GM19351 (cell line): ENCODE measurements around the gene AIF1.

Experiments used
- ATAC-seq: cut with Tn5 transposase; IDR thresholded peaks from one replicate; pipeline ENCODE4 v1.9.1; 2021; ENCODE audit warnings: mild to moderate bottlenecking, moderate library complexity; ENCODE audit not compliant: unreplicated experiment

AIF1 gene

DNA sequence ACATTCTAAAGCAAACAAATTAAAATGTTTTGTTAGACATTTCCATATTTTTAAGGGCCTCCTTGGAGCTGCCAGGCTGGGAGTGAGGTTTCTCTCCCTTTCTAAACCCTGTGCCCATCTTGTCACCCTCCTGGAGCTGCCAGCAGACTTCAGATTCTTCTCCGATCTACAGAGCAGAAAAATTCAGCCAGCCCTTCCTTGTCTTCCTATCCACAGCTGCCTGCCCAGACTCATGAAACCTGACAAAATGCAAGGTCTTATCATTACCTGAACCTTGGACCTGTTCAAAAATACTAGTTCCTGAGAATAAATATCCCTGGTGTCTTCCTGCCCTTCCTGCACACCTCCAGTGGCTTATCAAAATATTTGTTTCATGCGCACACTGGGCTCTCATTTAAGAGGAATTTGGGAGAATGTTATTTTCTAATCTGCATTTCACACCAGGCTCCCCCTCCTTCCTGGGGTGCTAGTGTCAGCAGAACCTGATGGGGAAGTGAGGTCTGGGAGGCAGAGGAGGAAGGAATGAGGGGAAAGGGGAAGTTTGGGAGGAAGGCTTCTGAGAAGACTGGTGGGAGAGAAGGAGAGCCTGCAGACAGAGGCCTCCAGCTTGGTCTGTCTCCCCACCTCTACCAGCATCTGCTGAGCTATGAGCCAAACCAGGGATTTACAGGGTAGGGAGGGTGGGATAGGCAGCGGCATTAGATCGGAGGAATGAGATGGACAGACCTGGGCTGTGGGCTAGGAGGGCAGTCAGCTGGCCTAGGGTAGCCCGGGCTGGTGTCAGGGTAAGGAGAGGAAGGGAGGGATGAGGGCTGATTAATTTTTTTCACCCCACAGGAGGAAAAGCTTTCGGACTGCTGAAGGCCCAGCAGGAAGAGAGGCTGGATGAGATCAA lies at the start of gene AIF1:
Gene AIF1 (plus strand): TSS at position 551 of the 895 bp plus-strand sequence. CDS start 96 bp downstream, at position 647.
- no peak for ATAC-seq

- ATAC-seq, result no peak
Observed at GRCh38 chr6:31567531-31568370, 47.3 kb upstream of the AIF1 start.

GRCh38 chr6:31568537-31568961 lies 46.5 kb upstream of the AIF1 start:
- peak; percentile 73 for ATAC-seq

- ATAC-seq, result no peak
Observed at GRCh38 chr6:31569861-31570536, 45.0 kb upstream of the AIF1 start.

DNA sequence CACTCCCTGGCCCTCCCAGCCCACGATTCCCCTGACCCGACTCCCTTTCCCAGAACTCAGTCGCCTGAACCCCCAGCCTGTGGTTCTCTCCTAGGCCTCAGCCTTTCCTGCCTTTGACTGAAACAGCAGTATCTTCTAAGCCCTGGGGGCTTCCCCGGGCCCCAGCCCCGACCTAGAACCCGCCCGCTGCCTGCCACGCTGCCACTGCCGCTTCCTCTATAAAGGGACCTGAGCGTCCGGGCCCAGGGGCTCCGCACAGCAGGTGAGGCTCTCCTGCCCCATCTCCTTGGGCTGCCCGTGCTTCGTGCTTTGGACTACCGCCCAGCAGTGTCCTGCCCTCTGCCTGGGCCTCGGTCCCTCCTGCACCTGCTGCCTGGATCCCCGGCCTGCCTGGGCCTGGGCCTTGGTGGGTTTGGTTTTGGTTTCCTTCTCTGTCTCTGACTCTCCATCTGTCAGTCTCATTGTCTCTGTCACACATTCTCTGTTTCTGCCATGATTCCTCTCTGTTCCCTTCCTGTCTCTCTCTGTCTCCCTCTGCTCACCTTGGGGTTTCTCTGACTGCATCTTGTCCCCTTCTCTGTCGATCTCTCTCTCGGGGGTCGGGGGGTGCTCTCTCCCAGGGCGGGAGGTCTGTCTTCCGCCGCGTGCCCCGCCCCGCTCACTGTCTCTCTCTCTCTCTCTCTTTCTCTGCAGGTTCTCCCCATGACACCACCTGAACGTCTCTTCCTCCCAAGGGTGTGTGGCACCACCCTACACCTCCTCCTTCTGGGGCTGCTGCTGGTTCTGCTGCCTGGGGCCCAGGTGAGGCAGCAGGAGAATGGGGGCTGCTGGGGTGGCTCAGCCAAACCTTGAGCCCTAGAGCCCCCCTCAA lies 42.8 kb upstream of the AIF1 start, which contains the start of gene LTA:
Gene LTA (plus strand): TSS at position 249 of the 871 bp plus-strand sequence. CDS start 454 bp downstream, at position 703.
- peak; percentile 39 for ATAC-seq

- ATAC-seq, result no peak
Observed at GRCh38 chr6:31573239-31574105, 41.6 kb upstream of the AIF1 start.

GRCh38 chr6:31574106-31575061 lies 40.6 kb upstream of the AIF1 start:
- no peak for ATAC-seq

DNA sequence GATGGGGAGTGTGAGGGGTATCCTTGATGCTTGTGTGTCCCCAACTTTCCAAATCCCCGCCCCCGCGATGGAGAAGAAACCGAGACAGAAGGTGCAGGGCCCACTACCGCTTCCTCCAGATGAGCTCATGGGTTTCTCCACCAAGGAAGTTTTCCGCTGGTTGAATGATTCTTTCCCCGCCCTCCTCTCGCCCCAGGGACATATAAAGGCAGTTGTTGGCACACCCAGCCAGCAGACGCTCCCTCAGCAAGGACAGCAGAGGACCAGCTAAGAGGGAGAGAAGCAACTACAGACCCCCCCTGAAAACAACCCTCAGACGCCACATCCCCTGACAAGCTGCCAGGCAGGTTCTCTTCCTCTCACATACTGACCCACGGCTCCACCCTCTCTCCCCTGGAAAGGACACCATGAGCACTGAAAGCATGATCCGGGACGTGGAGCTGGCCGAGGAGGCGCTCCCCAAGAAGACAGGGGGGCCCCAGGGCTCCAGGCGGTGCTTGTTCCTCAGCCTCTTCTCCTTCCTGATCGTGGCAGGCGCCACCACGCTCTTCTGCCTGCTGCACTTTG lies 39.6 kb upstream of the AIF1 start, which contains the start of gene TNF:
Gene TNF (plus strand): TSS at position 231 of the 567 bp plus-strand sequence. CDS start 177 bp downstream, at position 408.
- ATAC-seq, result no peak

- no peak for ATAC-seq
Observed at GRCh38 chr6:31575952-31576685, 38.9 kb upstream of the AIF1 start.

DNA sequence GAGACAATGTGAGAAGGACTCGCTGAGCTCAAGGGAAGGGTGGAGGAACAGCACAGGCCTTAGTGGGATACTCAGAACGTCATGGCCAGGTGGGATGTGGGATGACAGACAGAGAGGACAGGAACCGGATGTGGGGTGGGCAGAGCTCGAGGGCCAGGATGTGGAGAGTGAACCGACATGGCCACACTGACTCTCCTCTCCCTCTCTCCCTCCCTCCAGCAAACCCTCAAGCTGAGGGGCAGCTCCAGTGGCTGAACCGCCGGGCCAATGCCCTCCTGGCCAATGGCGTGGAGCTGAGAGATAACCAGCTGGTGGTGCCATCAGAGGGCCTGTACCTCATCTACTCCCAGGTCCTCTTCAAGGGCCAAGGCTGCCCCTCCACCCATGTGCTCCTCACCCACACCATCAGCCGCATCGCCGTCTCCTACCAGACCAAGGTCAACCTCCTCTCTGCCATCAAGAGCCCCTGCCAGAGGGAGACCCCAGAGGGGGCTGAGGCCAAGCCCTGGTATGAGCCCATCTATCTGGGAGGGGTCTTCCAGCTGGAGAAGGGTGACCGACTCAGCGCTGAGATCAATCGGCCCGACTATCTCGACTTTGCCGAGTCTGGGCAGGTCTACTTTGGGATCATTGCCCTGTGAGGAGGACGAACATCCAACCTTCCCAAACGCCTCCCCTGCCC lies 38.0 kb upstream of the AIF1 start:
- ATAC-seq, result no peak

DNA sequence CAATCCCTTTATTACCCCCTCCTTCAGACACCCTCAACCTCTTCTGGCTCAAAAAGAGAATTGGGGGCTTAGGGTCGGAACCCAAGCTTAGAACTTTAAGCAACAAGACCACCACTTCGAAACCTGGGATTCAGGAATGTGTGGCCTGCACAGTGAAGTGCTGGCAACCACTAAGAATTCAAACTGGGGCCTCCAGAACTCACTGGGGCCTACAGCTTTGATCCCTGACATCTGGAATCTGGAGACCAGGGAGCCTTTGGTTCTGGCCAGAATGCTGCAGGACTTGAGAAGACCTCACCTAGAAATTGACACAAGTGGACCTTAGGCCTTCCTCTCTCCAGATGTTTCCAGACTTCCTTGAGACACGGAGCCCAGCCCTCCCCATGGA lies 37.5 kb upstream of the AIF1 start:
- no peak for ATAC-seq

- ATAC-seq, result no peak
Observed at GRCh38 chr6:31578184-31579118, 36.6 kb upstream of the AIF1 start.

DNA sequence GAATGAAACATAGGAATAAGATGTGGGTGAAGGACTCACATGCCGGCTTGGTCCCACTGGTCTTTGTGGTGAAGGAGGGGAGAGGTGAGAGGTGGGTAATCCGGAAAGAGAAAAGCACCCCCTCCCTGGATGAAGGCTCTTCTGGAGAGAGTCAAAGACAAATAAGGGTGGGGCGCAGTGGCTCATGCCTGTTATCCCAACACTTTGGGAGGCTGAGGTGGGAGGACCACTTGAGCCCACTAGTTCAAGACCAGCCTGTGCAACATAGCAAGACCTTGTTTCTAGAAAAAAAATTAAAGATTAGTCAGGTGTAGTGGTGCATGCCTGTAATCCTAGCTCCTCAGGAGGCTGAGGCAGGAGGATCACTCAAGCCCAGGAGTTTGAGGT lies 35.9 kb upstream of the AIF1 start:
- no peak for ATAC-seq

DNA sequence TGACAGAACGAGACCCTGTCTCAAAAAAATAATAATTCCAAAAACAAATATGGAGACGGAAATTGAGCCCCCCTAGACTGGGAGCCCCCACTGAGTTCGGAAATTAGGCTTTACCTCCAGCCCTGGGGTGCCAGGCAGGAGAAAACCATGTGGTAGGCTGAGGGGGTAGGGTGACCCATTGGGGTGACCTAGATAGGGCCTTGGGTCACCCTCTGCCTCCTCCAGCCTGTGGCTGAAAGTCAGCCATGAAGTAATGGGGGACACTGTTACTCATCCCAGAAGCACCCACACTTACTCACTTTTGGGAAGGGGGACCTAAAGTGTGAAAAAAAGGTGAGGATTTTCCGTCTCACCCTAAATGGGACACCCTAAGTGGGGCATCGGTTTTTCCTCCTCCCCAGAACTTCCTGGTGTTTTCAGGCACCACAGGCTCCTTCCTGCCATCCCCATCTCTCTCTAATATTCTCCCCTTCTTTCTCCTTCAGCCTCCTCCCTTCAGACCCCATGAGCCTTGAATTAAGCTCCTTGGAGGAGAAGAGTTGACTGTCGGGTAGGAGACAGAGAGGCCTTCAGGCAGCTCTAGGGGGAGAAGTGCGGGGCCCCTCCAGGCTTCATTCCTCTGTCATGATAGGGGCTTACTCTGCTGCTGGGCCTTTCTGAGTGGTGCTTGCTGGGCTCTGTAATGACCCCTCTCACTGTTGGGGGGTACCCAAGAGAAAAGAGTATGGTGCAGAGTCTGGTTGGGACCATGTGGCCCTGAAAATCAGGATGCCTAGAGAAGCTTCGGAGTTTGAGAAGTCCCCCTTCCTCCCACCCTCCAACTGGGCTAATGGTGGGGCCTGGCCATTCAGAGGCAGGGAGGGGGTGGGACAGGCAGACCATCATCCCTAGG lies 35.2 kb upstream of the AIF1 start:
- no peak for ATAC-seq
